Common myeloid progenitor, CD34-positive (primary cell): ENCODE data around the gene SYT2.

ENCODE experiments used
- CTCF ChIA-PET: fragments of 350-600 bp; sonication (Branson Sonifier 250); formaldehyde crosslinking; loops from one replicate; lab custom pipeline; 2021; ENCODE audit warnings: antibody characterized with exemption; lab: Charles Lee
- POLR2A ChIA-PET: fragments of 350-600 bp; sonication (Branson Sonifier 250); formaldehyde crosslinking; loops from one replicate; lab custom pipeline; 2021; ENCODE audit warnings: antibody characterized with exemption; lab: Charles Lee
- DNase-seq, 3 donors: peaks; one replicate each; pipeline versions ENCODE4 v3.0.0 to v3.0.0-alpha.2; 2013
- H3K27ac ChIP-seq, 2 experiments: 1 replicate in 1 of 2; 2 replicates in 1 of 2; pipeline ENCODE4 v1.7.0; 2013; ENCODE audit warnings: inconsistent platforms in 2 of 2, low read length in 2 of 2, mild to moderate bottlenecking in 2 of 2, low read depth in 1 of 2, moderate library complexity in 1 of 2; ENCODE audit not compliant: severe bottlenecking in 2 of 2, insufficient read depth in 1 of 2, poor library complexity in 1 of 2
- H3K27me3 ChIP-seq, 5 experiments: replicated peaks in 2 of 5; 1 replicate in 3 of 5; 2 replicates in 2 of 5; pipeline versions ENCODE4 v1.6.1 to v1.7.0; 2013; ENCODE audit warnings: low read length in 4 of 5, mild to moderate bottlenecking in 2 of 5, moderate library complexity in 2 of 5, inconsistent platforms in 1 of 5; ENCODE audit not compliant: insufficient read depth in 5 of 5, control insufficient read depth in 4 of 5
- H3K36me3 ChIP-seq, 4 experiments: 1 replicate in 2 of 4; 2 replicates in 2 of 4; pipeline versions ENCODE4 v1.6.1 to v1.7.0; 2013; ENCODE audit warnings: low read length in 3 of 4, control low read depth in 1 of 4, mild to moderate bottlenecking in 1 of 4; ENCODE audit not compliant: control insufficient read depth in 4 of 4, insufficient read depth in 4 of 4
- H3K4me1 ChIP-seq, 4 experiments: 1 replicate in 3 of 4; 2 replicates in 1 of 4; pipeline versions ENCODE4 v1.6.1 to v1.7.1; 2013; ENCODE audit warnings: low read length in 3 of 4, mild to moderate bottlenecking in 3 of 4, control low read depth in 1 of 4, inconsistent platforms in 1 of 4, moderate library complexity in 1 of 4; ENCODE audit not compliant: control insufficient read depth in 4 of 4, insufficient read depth in 4 of 4; ENCODE audit errors: control extremely low read depth in 1 of 4
- H3K4me3 ChIP-seq, 7 experiments: 1 replicate in 4 of 7; 2 replicates in 3 of 7; pipeline versions ENCODE4 v1.5.1 to v1.7.0; 2013; ENCODE audit warnings: mild to moderate bottlenecking in 7 of 7, low read length in 6 of 7, moderate library complexity in 6 of 7, inconsistent platforms in 2 of 7, low read depth in 2 of 7, control low read depth in 1 of 7; ENCODE audit not compliant: insufficient read depth in 4 of 7, control insufficient read depth in 1 of 7; ENCODE audit errors: extremely low read depth in 1 of 7
- H3K9me3 ChIP-seq, 5 experiments: 1 replicate in 4 of 5; 2 replicates in 1 of 5; pipeline versions ENCODE4 v1.6.1 to v1.7.1; 2013; ENCODE audit warnings: low read length in 4 of 5, mild to moderate bottlenecking in 2 of 5, inconsistent platforms in 1 of 5, low read depth in 1 of 5, moderate library complexity in 1 of 5; ENCODE audit not compliant: control insufficient read depth in 4 of 5, insufficient read depth in 2 of 5; ENCODE audit errors: control extremely low read depth in 1 of 5
- WGBS: methylation state at CpG from one replicate; pipeline ENCODE4 v1.1.5; 2013; ENCODE audit not compliant: insufficient coverage; 5-methylcytosine and 5-hydroxymethylcytosine counted together

The SYT2 gene

DNA sequence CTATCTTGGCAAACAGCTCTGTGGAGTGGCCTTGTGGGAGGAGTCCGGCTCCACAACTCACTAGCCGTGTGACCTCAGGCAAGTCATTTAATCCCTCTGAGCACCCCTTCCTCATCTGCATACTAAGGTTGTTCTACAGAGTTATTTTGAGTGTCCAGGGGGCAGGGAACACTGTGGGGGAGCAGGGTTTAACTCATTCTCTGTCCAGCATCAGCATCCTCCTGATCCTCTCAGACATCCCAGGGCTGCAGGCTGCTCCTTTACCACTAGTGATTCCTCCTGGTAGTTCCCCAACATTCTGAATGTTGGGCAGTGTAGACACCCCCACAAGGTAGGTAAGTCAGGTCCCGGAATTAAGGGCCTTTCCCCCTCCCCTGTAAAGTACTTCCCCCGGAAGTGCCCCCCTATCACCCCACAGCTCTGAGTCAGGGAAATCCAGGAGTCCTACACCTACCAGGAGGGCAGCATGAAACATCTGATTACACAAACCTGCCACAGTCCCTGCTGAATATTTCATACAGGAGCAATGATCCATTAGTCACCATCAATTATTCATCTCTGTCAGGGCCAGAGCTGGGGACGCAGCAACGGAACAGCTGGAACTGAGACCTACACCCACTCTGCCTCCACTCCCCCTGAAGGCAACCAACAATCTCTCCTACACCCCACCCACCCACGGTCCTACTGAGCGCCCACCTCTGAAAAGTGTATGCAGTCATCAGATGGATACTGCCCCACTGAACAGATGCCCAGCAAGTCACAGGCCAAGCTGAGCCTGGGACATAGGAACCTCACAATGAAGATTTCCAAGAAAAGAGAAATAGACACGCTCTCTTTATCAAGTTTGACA, 20.5 kb downstream of the SYT2 start:
- WGBS = 79% methylated on average over 9 of the region's 9 CpGs
- H3K4me1 ChIP-seq = no peaks in the 10 kb centered on the region
- no peak for DNase-seq
- peaks cover 0 to 71% (median 19%) of the 10 kb centered on the region in 5 experiments for H3K27me3 ChIP-seq
- ChIA-PET CTCF (interaction anchor here (1.0 to 2.2 kb wide), 2 partner anchors 8 to 14 kb away, joined by 3 to 8 read pairs; no protein-coding TSS in a partner anchor), POLR2A (no interaction called here)
- no peak overlapping the region for H3K4me3 ChIP-seq
- H3K36me3 ChIP-seq = no peaks in the 10 kb centered on the region
- no peak overlapping the region for H3K27ac ChIP-seq
- no peaks in the 10 kb centered on the region for H3K9me3 ChIP-seq

GRCh38 chr1:202689082-202689481, 21.2 kb downstream of the SYT2 start:
- no peak overlapping the region for H3K27ac ChIP-seq
- no peaks in the 10 kb centered on the region for H3K9me3 ChIP-seq
- H3K27me3 ChIP-seq = peaks cover 0 to 71% (median 16%) of the 10 kb centered on the region in 5 experiments
- no peak for DNase-seq
- ChIA-PET POLR2A (no interaction called here), CTCF (interaction anchor here (1.0 to 2.2 kb wide), 2 partner anchors 9 to 15 kb away, joined by 3 to 8 read pairs; no protein-coding TSS in a partner anchor)
- WGBS = 72% methylated on average over 3 of the region's 3 CpGs
- no peaks in the 10 kb centered on the region for H3K4me1 ChIP-seq
- no peak overlapping the region for H3K4me3 ChIP-seq
- no peaks in the 10 kb centered on the region for H3K36me3 ChIP-seq

GRCh38 chr1:202688401-202688800, 21.9 kb downstream of the SYT2 start:
- Histone ChIP-seq H3K36me3 (no peaks in the 10 kb centered on the region), H3K4me3 (no peak overlapping the region), H3K4me1 (no peaks in the 10 kb centered on the region), H3K27ac (no peak overlapping the region), H3K27me3 (peaks cover 0 to 68% (median 11%) of the 10 kb centered on the region in 5 experiments), H3K9me3 (no peaks in the 10 kb centered on the region)
- WGBS = 91% methylated on average over 7 of the region's 7 CpGs
- ChIA-PET POLR2A (no interaction called here), CTCF (interaction anchor here (1.0 to 1.4 kb wide), 2 partner anchors 9 to 12 kb away, joined by 3 to 6 read pairs; no protein-coding TSS in a partner anchor)
- no peak for DNase-seq

- H3K4me1 ChIP-seq = no peaks in the 10 kb centered on the region
- WGBS = 78% methylated on average over 3 of the region's 3 CpGs
- POLR2A ChIA-PET = no interaction called here
- no peaks in the 10 kb centered on the region for H3K9me3 ChIP-seq
- no peak overlapping the region for H3K27ac ChIP-seq
- H3K36me3 ChIP-seq = no peaks in the 10 kb centered on the region
- no peak overlapping the region for H3K4me3 ChIP-seq
- no peak for DNase-seq
- peaks cover 0 to 73% (median 14%) of the 10 kb centered on the region in 5 experiments for H3K27me3 ChIP-seq
- CTCF ChIA-PET = interaction anchor here (0.8 to 1.4 kb wide), 2 partner anchors 12 to 30 kb away, joined by 3 to 6 read pairs; no protein-coding TSS in a partner anchor
Measured at GRCh38 chr1:202687798-202688197, 22.5 kb downstream of the SYT2 start.

GRCh38 chr1:202687370-202687769, 22.9 kb downstream of the SYT2 start:
- POLR2A ChIA-PET = no interaction called here
- CTCF ChIA-PET = interaction anchor here (0.5 to 1.4 kb wide), 3 partner anchors 13 to 653 kb away, joined by 3 to 6 read pairs (median 5); no protein-coding TSS in a partner anchor
- peaks cover 0 to 75% (median 15%) of the 10 kb centered on the region in 5 experiments for H3K27me3 ChIP-seq

GRCh38 chr1:202685641-202686040, 24.6 kb downstream of the SYT2 start:
- Histone ChIP-seq H3K4me3 (no peak overlapping the region), H3K4me1 (no peaks in the 10 kb centered on the region), H3K27me3 (peaks cover 0 to 77% (median 15%) of the 10 kb centered on the region in 5 experiments), H3K9me3 (no peaks in the 10 kb centered on the region), H3K36me3 (no peaks in the 10 kb centered on the region), H3K27ac (no peak overlapping the region)
- WGBS = 63% methylated on average over 3 of the region's 6 CpGs
- ChIA-PET POLR2A (no interaction called here), CTCF (interaction anchor here (1.0 kb wide), 1 partner anchor 13 kb away, joined by 3 read pairs; no protein-coding TSS in a partner anchor)
- no peak for DNase-seq

More at GRCh38 chr1:202687370-202687769, 22.9 kb downstream of the SYT2 start:
- no peaks in the 10 kb centered on the region for H3K9me3 ChIP-seq
- H3K36me3 ChIP-seq = no peaks in the 10 kb centered on the region
- no peak overlapping the region for H3K27ac ChIP-seq
- WGBS = 80% methylated on average over 7 of the region's 11 CpGs
- H3K4me3 ChIP-seq = no peak overlapping the region
- DNase-seq = no peak
- no peaks in the 10 kb centered on the region for H3K4me1 ChIP-seq

- Histone ChIP-seq H3K9me3 (no peaks in the 10 kb centered on the region), H3K27me3 (peaks cover 0 to 76% (median 10%) of the 10 kb centered on the region in 5 experiments), H3K27ac (no peak overlapping the region), H3K4me3 (no peak overlapping the region), H3K36me3 (no peaks in the 10 kb centered on the region), H3K4me1 (no peaks in the 10 kb centered on the region)
- WGBS = 63% methylated on average over 2 of the region's 2 CpGs
- no peak for DNase-seq
- ChIA-PET POLR2A (no interaction called here), CTCF (interaction anchor here (0.6 kb wide), 1 partner anchor 262 kb away, joined by 3 read pairs; no protein-coding TSS in a partner anchor)
Measured at GRCh38 chr1:202684716-202685115, 25.5 kb downstream of the SYT2 start.
